Liver (tissue), 9 donors: Measurements from ENCODE around the gene GRM1. TPM values are rescaled to one million over a fixed set of nuclear protein-coding genes. Genes with fewer than 3 reads are reported as not detected.

Experiments used
- DNase-seq: peaks from one replicate; pipeline ENCODE4 v3.0.0-alpha.2; 2017; ENCODE audit warnings: low spot score
- H3K27ac ChIP-seq, 2 donors: one replicate each; pipeline ENCODE4 v1.7.0; 2013; ENCODE audit warnings: inconsistent platforms in 2 of 2, low read length in 2 of 2, control low read depth in 1 of 2, low read depth in 1 of 2, mild to moderate bottlenecking in 1 of 2
- H3K27me3 ChIP-seq, 4 donors: one replicate each; pipeline versions ENCODE4 v1.6.1 to v1.7.0; 2013; ENCODE audit warnings: low read length in 3 of 4, inconsistent platforms in 1 of 4, mild to moderate bottlenecking in 1 of 4, moderate library complexity in 1 of 4; ENCODE audit not compliant: control insufficient read depth in 4 of 4, insufficient read depth in 4 of 4
- H3K36me3 ChIP-seq, 4 donors: one replicate each; pipeline versions ENCODE4 v1.6.1 to v1.7.0; 2013; ENCODE audit warnings: low read length in 3 of 4, mild to moderate bottlenecking in 3 of 4, low read depth in 1 of 4, moderate library complexity in 1 of 4; ENCODE audit not compliant: control insufficient read depth in 4 of 4, insufficient read depth in 3 of 4
- H3K4me1 ChIP-seq, 4 donors: one replicate each; pipeline versions ENCODE4 v1.6.1 to v1.7.0; 2013; ENCODE audit warnings: low read length in 3 of 4, mild to moderate bottlenecking in 3 of 4, moderate library complexity in 1 of 4; ENCODE audit not compliant: control insufficient read depth in 4 of 4, insufficient read depth in 4 of 4
- H3K4me3 ChIP-seq, 3 donors: one replicate each; pipeline versions ENCODE4 v1.6.1 to v1.7.0; 2013; ENCODE audit warnings: low read length in 3 of 3, control low read depth in 1 of 3, low read depth in 1 of 3, mild to moderate bottlenecking in 1 of 3
- H3K9ac ChIP-seq, 2 donors: one replicate each; pipeline ENCODE4 v1.7.0; 2013; ENCODE audit warnings: low read length in 2 of 2, mild to moderate bottlenecking in 2 of 2, moderate library complexity in 2 of 2, control low read depth in 1 of 2, low read depth in 1 of 2
- H3K9me3 ChIP-seq, 4 donors: one replicate each; pipeline versions ENCODE4 v1.6.1 to v1.7.0; 2013; ENCODE audit warnings: low read length in 3 of 4; ENCODE audit not compliant: control insufficient read depth in 4 of 4
- EGR1 ChIP-seq, 2 donors: IDR thresholded peaks; 2 replicates each; pipeline ENCODE4 v1.6.1; 2016 to 2018; ENCODE audit warnings: antibody characterized with exemption in 2 of 2, low read depth in 2 of 2
- FOXA1 ChIP-seq: IDR thresholded peaks from 2 replicates; pipeline ENCODE4 v1.6.1; 2016; ENCODE audit warnings: antibody characterized with exemption
- FOXA2 ChIP-seq: IDR thresholded peaks from 2 replicates; pipeline ENCODE4 v1.6.1; 2016; ENCODE audit warnings: antibody characterized with exemption
- GABPA ChIP-seq, 2 donors: IDR thresholded peaks in 1 of 2; conservative IDR thresholded peaks in 1 of 2; 2 replicates each; pipeline ENCODE4 v1.6.1; 2016; ENCODE audit warnings: antibody characterized with exemption in 2 of 2, mild to moderate bottlenecking in 1 of 2, moderate library complexity in 1 of 2
- HNF4G ChIP-seq: IDR thresholded peaks from 2 replicates; pipeline ENCODE4 v1.6.1; 2016; ENCODE audit warnings: antibody characterized with exemption
- JUND ChIP-seq, 2 donors: IDR thresholded peaks; 2 replicates each; pipeline ENCODE4 v1.6.1; 2016; ENCODE audit warnings: antibody characterized with exemption in 2 of 2
- NR2F2 ChIP-seq: IDR thresholded peaks from 2 replicates; pipeline ENCODE4 v1.6.1; 2016; ENCODE audit warnings: antibody characterized with exemption
- RAD21 ChIP-seq, 2 donors: IDR thresholded peaks; 2 replicates each; pipeline ENCODE4 v1.6.1; 2016; ENCODE audit warnings: antibody characterized with exemption in 2 of 2, mild to moderate bottlenecking in 2 of 2
- RXRA ChIP-seq, 2 donors: IDR thresholded peaks; 2 replicates each; pipeline ENCODE4 v1.6.1; 2017 to 2018; ENCODE audit warnings: antibody characterized with exemption in 2 of 2, mild to moderate bottlenecking in 1 of 2
- SP1 ChIP-seq: IDR thresholded peaks from 2 replicates; pipeline ENCODE4 v1.6.1; 2018; ENCODE audit warnings: antibody characterized with exemption, mild to moderate bottlenecking
- TAF1 ChIP-seq: conservative IDR thresholded peaks from 2 replicates; pipeline ENCODE4 v1.6.1; 2016; ENCODE audit warnings: antibody characterized with exemption, mild to moderate bottlenecking
- YY1 ChIP-seq: IDR thresholded peaks from 2 replicates; pipeline ENCODE4 v1.6.1; 2016; ENCODE audit warnings: antibody characterized with exemption, mild to moderate bottlenecking
- whole genome bisulfite sequencing: extraction: QIAGEN DNeasy Blood & Tissue Kit; methylation state at CpG from one replicate; pipeline ENCODE4 v1.1.7; 2013; 5-methylcytosine and 5-hydroxymethylcytosine counted together
- polyA plus RNA-seq, 2 donors: library from polyadenylated mRNA; stranded (reverse) in 1 of 2; unstranded in 1 of 2; fragments of 200-250 nt in 1 of 2; fragments of >200 nt in 1 of 2; fragmentation: Nextera tagmentation in 1 of 2; extraction: Ambion mirVana in 1 of 2; gene quantifications; one replicate each; pipeline versions ENCODE4 v1.2.1 to v1.2.3, GENCODE V29; 2013 to 2015
- total RNA-seq, 2 donors: library from RNA; depleted of rRNA; stranded (reverse); fragments of >200 nt; gene quantifications; one replicate each; pipeline ENCODE4 v1.2.3, GENCODE V29; 2014
- TF ChIP-seq, protein P1 (sequence below): IDR thresholded peaks from 2 replicates; pipeline ENCODE4 v1.6.1; 2016; ENCODE audit warnings: antibody characterized with exemption
- TF ChIP-seq, protein P2 (sequence below): IDR thresholded peaks from 2 replicates; pipeline ENCODE4 v1.6.1; 2016; ENCODE audit warnings: antibody characterized with exemption
- TF ChIP-seq, protein P3 (sequence below): IDR thresholded peaks from 2 replicates; pipeline ENCODE4 v1.6.1; 2016; ENCODE audit warnings: antibody characterized with exemption
- donor health status: healthy.
- donor health status: healthy.
- donor health status: healthy.
- donor health status: healthy.
- donor health status: healthy.

GRM1 gene
- total and polyA plus RNA-seq, 4 donors, result under 0.01 to 0.05 (median 0.01) TPM; not detected in 1

- TF ChIP-seq SP1 (no peak), RAD21 (IDR thresholded peaks at IDR 0.05) (no peak), FOXA1 (no peak), YY1 (no peak), JUND (IDR thresholded peaks at IDR 0.05) (no peak), HNF4G (no peak), FOXA2 (no peak), RXRA (IDR thresholded peaks at IDR 0.05) (no peak), EGR1 (IDR thresholded peaks at IDR 0.05; ENCODE audit: low read depth in 2 of 2) (no peak), GABPA (IDR thresholded peaks at IDR 0.05 in 1 of 2, conservative IDR thresholded peaks at IDR 0.05 in 1 of 2) (no peak), TAF1 (no peak)
- TF ChIP-seq, protein P1, sequence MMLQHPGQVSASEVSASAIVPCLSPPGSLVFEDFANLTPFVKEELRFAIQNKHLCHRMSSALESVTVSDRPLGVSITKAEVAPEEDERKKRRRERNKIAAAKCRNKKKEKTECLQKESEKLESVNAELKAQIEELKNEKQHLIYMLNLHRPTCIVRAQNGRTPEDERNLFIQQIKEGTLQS, result no peak
- TF ChIP-seq, protein P2, sequence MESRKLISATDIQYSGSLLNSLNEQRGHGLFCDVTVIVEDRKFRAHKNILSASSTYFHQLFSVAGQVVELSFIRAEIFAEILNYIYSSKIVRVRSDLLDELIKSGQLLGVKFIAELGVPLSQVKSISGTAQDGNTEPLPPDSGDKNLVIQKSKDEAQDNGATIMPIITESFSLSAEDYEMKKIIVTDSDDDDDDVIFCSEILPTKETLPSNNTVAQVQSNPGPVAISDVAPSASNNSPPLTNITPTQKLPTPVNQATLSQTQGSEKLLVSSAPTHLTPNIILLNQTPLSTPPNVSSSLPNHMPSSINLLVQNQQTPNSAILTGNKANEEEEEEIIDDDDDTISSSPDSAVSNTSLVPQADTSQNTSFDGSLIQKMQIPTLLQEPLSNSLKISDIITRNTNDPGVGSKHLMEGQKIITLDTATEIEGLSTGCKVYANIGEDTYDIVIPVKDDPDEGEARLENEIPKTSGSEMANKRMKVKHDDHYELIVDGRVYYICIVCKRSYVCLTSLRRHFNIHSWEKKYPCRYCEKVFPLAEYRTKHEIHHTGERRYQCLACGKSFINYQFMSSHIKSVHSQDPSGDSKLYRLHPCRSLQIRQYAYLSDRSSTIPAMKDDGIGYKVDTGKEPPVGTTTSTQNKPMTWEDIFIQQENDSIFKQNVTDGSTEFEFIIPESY, result no peak
- TF ChIP-seq, protein P3, sequence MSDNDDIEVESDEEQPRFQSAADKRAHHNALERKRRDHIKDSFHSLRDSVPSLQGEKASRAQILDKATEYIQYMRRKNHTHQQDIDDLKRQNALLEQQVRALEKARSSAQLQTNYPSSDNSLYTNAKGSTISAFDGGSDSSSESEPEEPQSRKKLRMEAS, result no peak
- Histone ChIP-seq H3K9me3 (no peaks in the 10 kb centered on the region), H3K4me1 (no peaks in the 10 kb centered on the region), H3K4me3 (no peak overlapping the region), H3K27me3 (no peaks in the 10 kb centered on the region), H3K9ac (no peak overlapping the region), H3K36me3 (no peaks in the 10 kb centered on the region), H3K27ac (no peak overlapping the region)
- DNase-seq, result no peak
- 77% methylated on average over 3 of the region's 3 CpGs for WGBS
Measured at GRCh38 chr6:146209942-146210341, 181.1 kb downstream of the GRM1 start.

- no peaks in the 10 kb centered on the region for H3K9me3 ChIP-seq
- no peak overlapping the region for H3K9ac ChIP-seq
- TF ChIP-seq FOXA2 (no peak), YY1 (no peak), FOXA1 (no peak), NR2F2 (no peak)
- TF ChIP-seq, protein P2, result no peak
- H3K4me1 ChIP-seq, result no peaks in the 10 kb centered on the region
- H3K27ac ChIP-seq, result no peak overlapping the region
- H3K4me3 ChIP-seq, result no peak overlapping the region
- H3K27me3 ChIP-seq, result no peaks in the 10 kb centered on the region
- no peaks in the 10 kb centered on the region for H3K36me3 ChIP-seq
- DNase-seq, result no peak
- WGBS, result 76% methylated on average over 4 of the region's 4 CpGs
Measured at GRCh38 chr6:146210406-146211083, 181.7 kb downstream of the GRM1 start.
